ENCODE data around the gene LRRC23.

GRCh38 chr12:6883252-6883651, 21.4 kb upstream of the LRRC23 start:
- TF ChIP-seq, protein P1, sequence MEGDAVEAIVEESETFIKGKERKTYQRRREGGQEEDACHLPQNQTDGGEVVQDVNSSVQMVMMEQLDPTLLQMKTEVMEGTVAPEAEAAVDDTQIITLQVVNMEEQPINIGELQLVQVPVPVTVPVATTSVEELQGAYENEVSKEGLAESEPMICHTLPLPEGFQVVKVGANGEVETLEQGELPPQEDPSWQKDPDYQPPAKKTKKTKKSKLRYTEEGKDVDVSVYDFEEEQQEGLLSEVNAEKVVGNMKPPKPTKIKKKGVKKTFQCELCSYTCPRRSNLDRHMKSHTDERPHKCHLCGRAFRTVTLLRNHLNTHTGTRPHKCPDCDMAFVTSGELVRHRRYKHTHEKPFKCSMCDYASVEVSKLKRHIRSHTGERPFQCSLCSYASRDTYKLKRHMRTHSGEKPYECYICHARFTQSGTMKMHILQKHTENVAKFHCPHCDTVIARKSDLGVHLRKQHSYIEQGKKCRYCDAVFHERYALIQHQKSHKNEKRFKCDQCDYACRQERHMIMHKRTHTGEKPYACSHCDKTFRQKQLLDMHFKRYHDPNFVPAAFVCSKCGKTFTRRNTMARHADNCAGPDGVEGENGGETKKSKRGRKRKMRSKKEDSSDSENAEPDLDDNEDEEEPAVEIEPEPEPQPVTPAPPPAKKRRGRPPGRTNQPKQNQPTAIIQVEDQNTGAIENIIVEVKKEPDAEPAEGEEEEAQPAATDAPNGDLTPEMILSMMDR (IDR thresholded peaks at IDR 0.05), result no peak
- TF ChIP-seq POLR2A (IDR thresholded peaks at IDR 0.05), result no peak
- no peak for TF ChIP-seq POLR2AphosphoS5 (IDR thresholded peaks at IDR 0.05)

Data from breast epithelium (tissue), 3 donors.